Neural progenitor cell (in vitro differentiated cells): ENCODE data around the gene MBLAC2. TPM values are rescaled to one million over a fixed set of nuclear protein-coding genes. Genes with fewer than 3 reads are reported as not detected.
A peak's percentile ranks its signal among the peaks of the same experiment; 100 is the strongest.

Source experiments
- DNase-seq: peaks from one replicate; pipeline ENCODE4 v3.0.0-alpha.2; 2016; ENCODE audit warnings: low spot score
- H2AFZ ChIP-seq: fragments of 200-600 bp; sonication (generic); replicated peaks from 2 replicates; pipeline ENCODE4 v1.6.1; 2016; ENCODE audit warnings: antibody characterized with exemption
- H3F3A ChIP-seq: fragments of 200-600 bp; sonication (generic); 2 replicates; pipeline ENCODE4 v1.6.1; 2016; ENCODE audit warnings: antibody characterized with exemption, low read depth
- H3K27ac ChIP-seq: fragments of 200-600 bp; sonication (generic); 2 replicates; pipeline ENCODE4 v1.5.1; 2016; ENCODE audit warnings: mild to moderate bottlenecking
- H3K27me3 ChIP-seq: fragments of 200-600 bp; sonication (generic); 2 replicates; pipeline ENCODE4 v1.6.1; 2016; ENCODE audit warnings: mild to moderate bottlenecking, moderate library complexity
- H3K36me3 ChIP-seq: fragments of 200-600 bp; sonication (generic); 2 replicates; pipeline ENCODE4 v1.5.1; 2016
- H3K4me1 ChIP-seq: fragments of 200-600 bp; sonication (generic); 2 replicates; pipeline ENCODE4 v1.6.1; 2016; ENCODE audit warnings: mixed run types
- H3K4me2 ChIP-seq: fragments of 200-600 bp; sonication (generic); 2 replicates; pipeline ENCODE4 v1.6.1; 2016
- H3K4me3 ChIP-seq: fragments of 200-600 bp; sonication (generic); 2 replicates; pipeline ENCODE4 v1.5.1; 2016
- H3K79me2 ChIP-seq: fragments of 200-600 bp; sonication (generic); 2 replicates; pipeline ENCODE4 v1.6.1; 2016; ENCODE audit warnings: low read depth
- H3K9ac ChIP-seq: fragments of 200-600 bp; sonication (generic); 2 replicates; pipeline ENCODE4 v1.6.1; 2016
- H3K9me3 ChIP-seq: fragments of 200-600 bp; sonication (generic); 2 replicates; pipeline ENCODE4 v1.5.1; 2016; ENCODE audit warnings: low read depth
- H4K20me1 ChIP-seq: fragments of 200-600 bp; sonication (generic); 2 replicates; pipeline ENCODE4 v1.6.1; 2016; ENCODE audit warnings: low read depth
- H3K27ac Mint-ChIP-seq: 3 replicates; pipeline ENCODE4 v1.8.0; 2021; ENCODE audit warnings: mixed read lengths
- H3K27me3 Mint-ChIP-seq: 2 replicates; pipeline ENCODE4 v1.8.0; 2022; ENCODE audit warnings: low read depth, mild to moderate bottlenecking, inconsistent platforms, moderate library complexity, mixed read lengths; ENCODE audit not compliant: insufficient read depth
- H3K36me3 Mint-ChIP-seq: 3 replicates; pipeline ENCODE4 v1.8.0; 2021; ENCODE audit warnings: mixed read lengths
- H3K4me1 Mint-ChIP-seq: 3 replicates; pipeline ENCODE4 v1.8.0; 2021; ENCODE audit warnings: mixed read lengths
- H3K4me3 Mint-ChIP-seq: 3 replicates; pipeline ENCODE4 v1.8.0; 2021; ENCODE audit warnings: mild to moderate bottlenecking, moderate library complexity, mixed read lengths
- H3K9me3 Mint-ChIP-seq: 3 replicates; pipeline ENCODE4 v1.8.0; 2020; ENCODE audit warnings: mixed read lengths
- EZH2 ChIP-seq: fragments of 200-600 bp; sonication (generic); IDR thresholded peaks from 2 replicates; pipeline ENCODE4 v1.6.1; 2017; ENCODE audit warnings: antibody characterized with exemption, mild to moderate bottlenecking, moderate library complexity
- EZH2phosphoT487 ChIP-seq: fragments of 200-600 bp; sonication (generic); IDR thresholded peaks from 2 replicates; pipeline ENCODE4 v1.6.1; 2017; ENCODE audit warnings: antibody characterized with exemption
- total RNA-seq: library from RNA; depleted of rRNA; stranded (reverse); fragments of >200 nt; gene quantifications from 2 replicates; pipeline ENCODE4 v1.2.3, GENCODE V29; 2015; ENCODE audit warnings: low replicate concordance
- TF ChIP-seq, protein P1 (sequence below): fragments of 200-600 bp; sonication (generic); IDR thresholded peaks from 2 replicates; pipeline ENCODE4 v1.5.1; 2017; ENCODE audit warnings: antibody characterized with exemption, mild to moderate bottlenecking

MBLAC2 gene
- total RNA-seq, 1 donor from 2014 or later, result 5.7 TPM

DNA sequence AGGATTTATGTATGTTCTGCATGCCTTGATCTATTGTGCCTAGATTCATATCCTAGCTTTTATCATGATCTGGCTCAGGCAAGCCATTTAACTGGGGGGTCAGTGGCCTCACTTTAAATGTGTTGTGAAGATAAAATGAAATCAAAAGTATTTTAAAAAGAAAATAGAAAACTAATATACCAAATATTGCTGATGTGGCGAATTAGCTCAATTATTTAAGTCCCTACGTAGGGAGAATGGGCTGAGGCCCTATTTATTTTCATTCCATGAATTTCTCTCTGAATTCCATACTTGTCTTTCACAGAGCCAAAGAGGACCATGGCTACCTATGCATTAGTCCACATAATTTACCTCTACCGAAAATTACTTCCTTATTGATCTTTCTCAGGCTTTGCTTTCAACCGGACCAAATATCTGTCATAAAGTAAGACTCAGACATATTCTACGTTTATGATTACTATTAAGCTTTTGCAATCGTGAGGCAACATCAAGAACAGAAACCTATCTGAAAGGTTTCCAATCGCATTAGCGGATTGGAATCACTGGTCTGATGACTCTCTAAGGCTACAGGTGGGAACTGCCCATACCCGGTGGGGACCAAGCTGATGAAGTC, 1.7 kb downstream of the MBLAC2 start:
- H3K9ac ChIP-seq, result no peak overlapping the region
- TF ChIP-seq, protein P1, sequence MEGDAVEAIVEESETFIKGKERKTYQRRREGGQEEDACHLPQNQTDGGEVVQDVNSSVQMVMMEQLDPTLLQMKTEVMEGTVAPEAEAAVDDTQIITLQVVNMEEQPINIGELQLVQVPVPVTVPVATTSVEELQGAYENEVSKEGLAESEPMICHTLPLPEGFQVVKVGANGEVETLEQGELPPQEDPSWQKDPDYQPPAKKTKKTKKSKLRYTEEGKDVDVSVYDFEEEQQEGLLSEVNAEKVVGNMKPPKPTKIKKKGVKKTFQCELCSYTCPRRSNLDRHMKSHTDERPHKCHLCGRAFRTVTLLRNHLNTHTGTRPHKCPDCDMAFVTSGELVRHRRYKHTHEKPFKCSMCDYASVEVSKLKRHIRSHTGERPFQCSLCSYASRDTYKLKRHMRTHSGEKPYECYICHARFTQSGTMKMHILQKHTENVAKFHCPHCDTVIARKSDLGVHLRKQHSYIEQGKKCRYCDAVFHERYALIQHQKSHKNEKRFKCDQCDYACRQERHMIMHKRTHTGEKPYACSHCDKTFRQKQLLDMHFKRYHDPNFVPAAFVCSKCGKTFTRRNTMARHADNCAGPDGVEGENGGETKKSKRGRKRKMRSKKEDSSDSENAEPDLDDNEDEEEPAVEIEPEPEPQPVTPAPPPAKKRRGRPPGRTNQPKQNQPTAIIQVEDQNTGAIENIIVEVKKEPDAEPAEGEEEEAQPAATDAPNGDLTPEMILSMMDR, result no peak
- TF ChIP-seq EZH2 (no peak), EZH2phosphoT487 (no peak)
- peak overlapping the region; percentile 86 for H3K4me2 ChIP-seq
- H3K36me3 Mint-ChIP-seq, result peaks cover 27% of the 10 kb centered on the region
- no peaks in the 10 kb centered on the region for H3K36me3 ChIP-seq
- peak overlapping the region; percentile 67 for H3K4me3 ChIP-seq
- H3K4me1 Mint-ChIP-seq, result peaks cover 36% of the 10 kb centered on the region
- H3K27ac Mint-ChIP-seq, result peak overlapping the region; percentile 6
- peak overlapping the region; percentile 95 for H3K4me3 Mint-ChIP-seq
- peaks cover 3% of the 10 kb centered on the region for H3K79me2 ChIP-seq
- peaks cover 21% of the 10 kb centered on the region for H3K4me1 ChIP-seq
- peaks cover 3% of the 10 kb centered on the region for H4K20me1 ChIP-seq
- peaks cover 33% of the 10 kb centered on the region for H3K27me3 ChIP-seq
- no peak for DNase-seq
- no peaks in the 10 kb centered on the region for H3K9me3 ChIP-seq
- peaks cover 42% of the 10 kb centered on the region for H3F3A ChIP-seq
- H3K9me3 Mint-ChIP-seq, result peaks cover 19% of the 10 kb centered on the region
- H3K27me3 Mint-ChIP-seq, result peaks cover 9% of the 10 kb centered on the region
- H2AFZ ChIP-seq, result peak overlapping the region; percentile 77
- no peak overlapping the region for H3K27ac ChIP-seq

DNA sequence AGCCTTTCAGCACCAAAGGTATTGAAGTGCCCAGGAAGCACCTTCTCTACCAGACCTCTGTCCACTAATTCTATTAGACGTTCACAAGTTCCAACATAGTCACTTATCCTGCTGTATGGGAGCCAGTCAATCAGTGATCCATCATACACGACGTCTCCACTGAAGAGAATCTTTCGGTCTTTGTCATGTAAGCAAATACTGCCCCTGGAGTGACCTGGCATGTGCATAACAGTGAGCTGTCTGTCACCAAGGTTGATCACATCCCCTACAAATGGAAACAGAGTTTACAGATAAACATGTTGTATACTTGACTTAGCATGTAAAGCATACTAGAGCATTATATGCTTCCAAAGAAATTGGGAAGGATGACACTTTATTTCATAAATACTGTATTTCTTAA, 13.3 kb downstream of the MBLAC2 start:
- H3K27me3 Mint-ChIP-seq, result peaks cover 2% of the 10 kb centered on the region
- Histone ChIP-seq H3F3A (peaks cover 9% of the 10 kb centered on the region), H3K4me3 (no peak overlapping the region), H3K4me1 (no peaks in the 10 kb centered on the region), H3K36me3 (no peaks in the 10 kb centered on the region), H2AFZ (no peak overlapping the region), H3K27ac (no peak overlapping the region), H3K79me2 (no peaks in the 10 kb centered on the region), H3K9ac (no peak overlapping the region), H4K20me1 (no peaks in the 10 kb centered on the region), H3K27me3 (no peaks in the 10 kb centered on the region), H3K4me2 (no peak overlapping the region), H3K9me3 (no peaks in the 10 kb centered on the region)
- H3K9me3 Mint-ChIP-seq, result peaks cover 5% of the 10 kb centered on the region
- no peak overlapping the region for H3K4me3 Mint-ChIP-seq
- peaks cover under 1% of the 10 kb centered on the region for H3K36me3 Mint-ChIP-seq
- no peaks in the 10 kb centered on the region for H3K4me1 Mint-ChIP-seq
- TF ChIP-seq EZH2, result no peak
- no peak for TF ChIP-seq EZH2phosphoT487
- TF ChIP-seq, protein P1, result no peak
- DNase-seq, result no peak
- no peak overlapping the region for H3K27ac Mint-ChIP-seq

DNA sequence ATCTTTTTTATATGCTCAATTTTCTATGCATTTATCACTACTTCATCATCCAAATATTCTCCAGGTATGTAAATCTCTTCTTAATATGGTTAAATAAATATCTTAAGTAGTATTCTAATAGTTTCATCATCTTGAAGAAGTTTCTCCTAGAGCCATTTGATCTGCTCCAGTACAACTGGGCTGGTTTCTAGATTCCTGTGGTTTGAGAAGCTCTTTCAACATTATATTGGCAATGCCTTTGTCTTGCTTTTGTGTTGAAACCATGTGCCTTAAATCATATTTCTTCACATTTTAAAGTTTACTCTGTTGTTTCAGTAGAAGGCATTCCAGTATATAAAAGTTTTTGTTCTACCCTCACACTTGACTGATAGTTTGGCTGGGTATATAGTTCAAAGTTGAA, 27.6 kb downstream of the MBLAC2 start:
- H4K20me1 ChIP-seq, result no peaks in the 10 kb centered on the region
- no peak overlapping the region for H2AFZ ChIP-seq
- peaks cover 2% of the 10 kb centered on the region for H3K27me3 Mint-ChIP-seq
- H3K4me3 ChIP-seq, result no peak overlapping the region
- no peaks in the 10 kb centered on the region for H3K27me3 ChIP-seq
- no peak for TF ChIP-seq EZH2
- TF ChIP-seq, protein P1, result no peak
- no peak for TF ChIP-seq EZH2phosphoT487
- peaks cover 3% of the 10 kb centered on the region for H3K36me3 Mint-ChIP-seq
- H3K27ac Mint-ChIP-seq, result no peak overlapping the region
- no peaks in the 10 kb centered on the region for H3K9me3 ChIP-seq
- no peak overlapping the region for H3K4me3 Mint-ChIP-seq
- peaks cover 12% of the 10 kb centered on the region for H3K9me3 Mint-ChIP-seq
- H3K9ac ChIP-seq, result no peak overlapping the region
- no peaks in the 10 kb centered on the region for H3K4me1 ChIP-seq
- no peak for DNase-seq
- H3K36me3 ChIP-seq, result no peaks in the 10 kb centered on the region
- peaks cover under 1% of the 10 kb centered on the region for H3F3A ChIP-seq
- no peaks in the 10 kb centered on the region for H3K79me2 ChIP-seq
- no peak overlapping the region for H3K4me2 ChIP-seq
- H3K27ac ChIP-seq, result no peak overlapping the region
- no peaks in the 10 kb centered on the region for H3K4me1 Mint-ChIP-seq
